Lung (tissue), 12 donors: ENCODE results near the gene CTSD. TPM values are rescaled to one million over a fixed set of nuclear protein-coding genes. Genes with fewer than 3 reads are reported as not detected.
A peak's percentile ranks its signal among the peaks of the same experiment; 100 is the strongest.

Source experiments
- ATAC-seq: fragments of 200-7000 bp; cut with Tn5 transposase; one replicate; pipeline ENCODE4 v1.9.1; 2020; ENCODE audit warnings: moderate number of reproducible peaks; ENCODE audit not compliant: insufficient read depth, low FRiP score
- DNase-seq, 3 donors: peaks; one replicate each; pipeline ENCODE4 v3.0.0-alpha.2; 2013 to 2017
- H3K27ac ChIP-seq, 2 donors: one replicate each; pipeline ENCODE4 v1.5.1; 2013; ENCODE audit warnings: mild to moderate bottlenecking in 2 of 2, moderate library complexity in 2 of 2, control low read depth in 1 of 2, inconsistent platforms in 1 of 2, low read depth in 1 of 2, low read length in 1 of 2
- H3K27me3 ChIP-seq, 3 donors: one replicate each; pipeline ENCODE4 v1.5.1; 2013; ENCODE audit warnings: low read length in 2 of 3; ENCODE audit not compliant: control insufficient read depth in 3 of 3, insufficient read depth in 3 of 3
- H3K36me3 ChIP-seq, 4 donors: one replicate each; pipeline ENCODE4 v1.5.1; 2013; ENCODE audit warnings: low read length in 4 of 4, mild to moderate bottlenecking in 1 of 4, moderate library complexity in 1 of 4; ENCODE audit not compliant: control insufficient read depth in 4 of 4, insufficient read depth in 4 of 4
- H3K4me1 ChIP-seq, 5 donors: one replicate each; pipeline ENCODE4 v1.5.1; 2013; ENCODE audit warnings: low read length in 5 of 5, mild to moderate bottlenecking in 2 of 5, moderate library complexity in 1 of 5; ENCODE audit not compliant: control insufficient read depth in 5 of 5, insufficient read depth in 5 of 5
- H3K4me3 ChIP-seq: one replicate; pipeline ENCODE4 v1.5.1; 2013; ENCODE audit warnings: mild to moderate bottlenecking, control low read depth, moderate library complexity
- H3K9ac ChIP-seq, 2 donors: one replicate each; pipeline ENCODE4 v1.5.1; 2013; ENCODE audit warnings: low read length in 2 of 2, control low read depth in 1 of 2; ENCODE audit not compliant: insufficient read depth in 1 of 2
- H3K9me3 ChIP-seq, 4 donors: one replicate each; pipeline ENCODE4 v1.5.1; 2013; ENCODE audit warnings: low read length in 3 of 4, mild to moderate bottlenecking in 1 of 4, moderate library complexity in 1 of 4; ENCODE audit not compliant: control insufficient read depth in 4 of 4, insufficient read depth in 3 of 4
- CTCF ChIP-seq: IDR thresholded peaks from 2 replicates; pipeline ENCODE4 v1.5.1; 2012; ENCODE audit warnings: mild to moderate bottlenecking; ENCODE audit errors: control extremely low read depth, extremely low read depth
- WGBS, 2 donors: extraction: QIAGEN DNeasy Blood & Tissue Kit; methylation state at CpG; one replicate each; pipeline ENCODE4 v1.1.7; 2013; 5-methylcytosine and 5-hydroxymethylcytosine counted together
- polyA plus RNA-seq, 2 donors: library from polyadenylated mRNA; stranded (reverse); fragments of 200-250 nt; gene quantifications; one replicate each; pipeline ENCODE4 v1.2.1, GENCODE V29; 2013
- total RNA-seq, 2 donors: library from RNA; depleted of rRNA in 1 of 2; stranded (reverse); fragments of >200 nt in 1 of 2; gene quantifications; one replicate each; pipeline ENCODE4 v1.2.1, GENCODE V29; 2014 to 2021
- donor health status: control.
- donor health status: control.
- donor health status: Bipolar disorder and iron deficiency.
- donor health status: healthy.
- donor health status: DM: yes; HTN: yes; CAD: no.

Gene CTSD
- total and polyA plus RNA-seq, 4 donors: 388 to 2,177 (median 1,949) TPM

- Histone ChIP-seq H3K4me1 (peaks cover 0 to 2% (median 0%) of the 10 kb centered on the region in 5 donors), H3K4me3 (no peak overlapping the region), H3K27me3 (peaks cover 0 to 5% (median 0%) of the 10 kb centered on the region in 3 donors), H3K27ac (no peak overlapping the region), H3K9me3 (peaks cover 0 to 4% (median 1%) of the 10 kb centered on the region in 4 donors), H3K36me3 (no peaks in the 10 kb centered on the region), H3K9ac (no peak overlapping the region)
- ATAC-seq: no peak
- no peak for DNase-seq
- TF ChIP-seq CTCF: no peak
- WGBS, 2 donors: 83 to 84% methylated on average over 10 of the region's 10 CpGs
These were observed 9.6 kb upstream of the CTSD start for GRCh38 chr11:1773131-1773993.

- peak in 1 of 3 donors; percentile 28 for DNase-seq
- Histone ChIP-seq H3K4me3 (no peak overlapping the region), H3K9me3 (peaks cover 0 to 4% (median 1%) of the 10 kb centered on the region in 4 donors), H3K27ac (peak overlapping the region in 1 of 2 donors; percentile 78), H3K36me3 (no peaks in the 10 kb centered on the region), H3K27me3 (peaks cover 0 to 5% (median 0%) of the 10 kb centered on the region in 3 donors), H3K4me1 (peaks cover 0 to 2% (median 0%) of the 10 kb centered on the region in 5 donors), H3K9ac (no peak overlapping the region)
- TF ChIP-seq CTCF: no peak
- peak; percentile 93 for ATAC-seq
- 8 to 17% methylated on average over 10 to 14 of the region's 15 CpGs for WGBS, 2 donors
These were observed 8.8 kb upstream of the CTSD start for GRCh38 chr11:1772270-1773130.

- peak in 1 of 3 donors; percentile 8 for DNase-seq
- ATAC-seq: peak; percentile 30
- H3K4me3 ChIP-seq: no peak overlapping the region
- no peak for TF ChIP-seq CTCF
- peaks cover 0 to 4% (median 1%) of the 10 kb centered on the region in 4 donors for H3K9me3 ChIP-seq
- H3K9ac ChIP-seq: no peak overlapping the region
- H3K27me3 ChIP-seq: peaks cover 0 to 5% (median 0%) of the 10 kb centered on the region in 3 donors
- H3K36me3 ChIP-seq: no peaks in the 10 kb centered on the region
- H3K27ac ChIP-seq: peak overlapping the region in 1 of 2 donors; percentile 55
- peaks cover 0 to 2% (median 0%) of the 10 kb centered on the region in 5 donors for H3K4me1 ChIP-seq
- 34 to 63% methylated on average over 6 of the region's 6 CpGs for WGBS, 2 donors
These were observed 8.0 kb upstream of the CTSD start for GRCh38 chr11:1771700-1772099.
